Parathyroid adenoma (tissue), 2 donors: Measurements from ENCODE around the gene RASSF3.

ENCODE experiments used
- H2AFZ ChIP-seq: fragments of 300-600 bp; sonication (generic); one replicate; pipeline ENCODE4 v1.7.0; 2017; ENCODE audit warnings: antibody characterized with exemption, mild to moderate bottlenecking
- H3K27ac ChIP-seq: fragments of 300-600 bp; sonication (generic); one replicate; pipeline ENCODE4 v1.7.0; 2017
- H3K27me3 ChIP-seq: fragments of 300-600 bp; sonication (generic); one replicate; pipeline ENCODE4 v1.7.0; 2017; ENCODE audit warnings: low read length; ENCODE audit not compliant: control insufficient read depth, insufficient read depth
- H3K36me3 ChIP-seq: fragments of 300-600 bp; sonication (generic); one replicate; pipeline ENCODE4 v1.7.0; 2017; ENCODE audit warnings: low read length; ENCODE audit not compliant: control insufficient read depth, insufficient read depth
- H3K4me1 ChIP-seq: fragments of 300-600 bp; sonication (generic); one replicate; pipeline ENCODE4 v1.7.0; 2017; ENCODE audit warnings: control low read depth
- H3K4me2 ChIP-seq: fragments of 300-600 bp; sonication (generic); one replicate; pipeline ENCODE4 v1.7.0; 2017; ENCODE audit warnings: low read length
- H3K4me3 ChIP-seq: fragments of 300-600 bp; sonication (generic); one replicate; pipeline ENCODE4 v1.7.0; 2017; ENCODE audit warnings: low read depth, low read length
- H3K79me2 ChIP-seq: fragments of 300-600 bp; sonication (generic); one replicate; pipeline ENCODE4 v1.7.0; 2017; ENCODE audit warnings: control low read depth
- H3K9ac ChIP-seq: fragments of 300-600 bp; sonication (generic); one replicate; pipeline ENCODE4 v1.7.0; 2017; ENCODE audit warnings: mild to moderate bottlenecking
- H3K9me3 ChIP-seq: fragments of 300-600 bp; sonication (generic); one replicate; pipeline ENCODE4 v1.7.0; 2017; ENCODE audit warnings: low read length; ENCODE audit not compliant: control insufficient read depth
- TF ChIP-seq, protein P1 (sequence below): fragments of 300-600 bp; sonication (generic); IDR thresholded peaks from one replicate; pipeline ENCODE4 v1.7.0; 2017; ENCODE audit warnings: antibody characterized with exemption, mild to moderate bottlenecking
- donor health status: primary hyperparathyroidism.

Gene RASSF3

DNA sequence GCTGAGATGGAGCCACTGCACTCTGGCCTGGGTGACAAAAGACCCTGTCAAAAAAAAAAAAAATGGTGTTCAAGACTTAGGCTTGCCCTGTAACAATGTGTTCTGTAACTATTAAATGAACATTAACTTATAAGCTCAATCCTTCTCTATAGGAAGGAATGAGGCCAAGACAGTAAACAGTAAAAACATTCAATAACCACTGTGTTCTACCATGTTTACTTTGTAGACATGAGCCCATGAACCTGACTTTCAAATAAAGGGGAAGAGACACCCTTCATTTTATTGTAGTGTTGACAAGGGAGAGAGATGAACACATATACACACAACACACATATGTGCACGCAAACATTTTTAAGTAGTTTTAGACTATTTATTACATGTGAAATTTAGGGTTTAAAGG lies 20.1 kb upstream of the RASSF3 start:
- Histone ChIP-seq H3K27me3 (no peaks in the 10 kb centered on the region), H3K79me2 (no peaks in the 10 kb centered on the region), H3K9me3 (no peaks in the 10 kb centered on the region), H2AFZ (no peak overlapping the region), H3K4me2 (no peak overlapping the region), H3K36me3 (no peaks in the 10 kb centered on the region), H3K9ac (no peak overlapping the region), H3K4me3 (no peak overlapping the region), H3K4me1 (no peaks in the 10 kb centered on the region), H3K27ac (no peak overlapping the region)
- TF ChIP-seq, protein P1, sequence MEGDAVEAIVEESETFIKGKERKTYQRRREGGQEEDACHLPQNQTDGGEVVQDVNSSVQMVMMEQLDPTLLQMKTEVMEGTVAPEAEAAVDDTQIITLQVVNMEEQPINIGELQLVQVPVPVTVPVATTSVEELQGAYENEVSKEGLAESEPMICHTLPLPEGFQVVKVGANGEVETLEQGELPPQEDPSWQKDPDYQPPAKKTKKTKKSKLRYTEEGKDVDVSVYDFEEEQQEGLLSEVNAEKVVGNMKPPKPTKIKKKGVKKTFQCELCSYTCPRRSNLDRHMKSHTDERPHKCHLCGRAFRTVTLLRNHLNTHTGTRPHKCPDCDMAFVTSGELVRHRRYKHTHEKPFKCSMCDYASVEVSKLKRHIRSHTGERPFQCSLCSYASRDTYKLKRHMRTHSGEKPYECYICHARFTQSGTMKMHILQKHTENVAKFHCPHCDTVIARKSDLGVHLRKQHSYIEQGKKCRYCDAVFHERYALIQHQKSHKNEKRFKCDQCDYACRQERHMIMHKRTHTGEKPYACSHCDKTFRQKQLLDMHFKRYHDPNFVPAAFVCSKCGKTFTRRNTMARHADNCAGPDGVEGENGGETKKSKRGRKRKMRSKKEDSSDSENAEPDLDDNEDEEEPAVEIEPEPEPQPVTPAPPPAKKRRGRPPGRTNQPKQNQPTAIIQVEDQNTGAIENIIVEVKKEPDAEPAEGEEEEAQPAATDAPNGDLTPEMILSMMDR = no peak

DNA sequence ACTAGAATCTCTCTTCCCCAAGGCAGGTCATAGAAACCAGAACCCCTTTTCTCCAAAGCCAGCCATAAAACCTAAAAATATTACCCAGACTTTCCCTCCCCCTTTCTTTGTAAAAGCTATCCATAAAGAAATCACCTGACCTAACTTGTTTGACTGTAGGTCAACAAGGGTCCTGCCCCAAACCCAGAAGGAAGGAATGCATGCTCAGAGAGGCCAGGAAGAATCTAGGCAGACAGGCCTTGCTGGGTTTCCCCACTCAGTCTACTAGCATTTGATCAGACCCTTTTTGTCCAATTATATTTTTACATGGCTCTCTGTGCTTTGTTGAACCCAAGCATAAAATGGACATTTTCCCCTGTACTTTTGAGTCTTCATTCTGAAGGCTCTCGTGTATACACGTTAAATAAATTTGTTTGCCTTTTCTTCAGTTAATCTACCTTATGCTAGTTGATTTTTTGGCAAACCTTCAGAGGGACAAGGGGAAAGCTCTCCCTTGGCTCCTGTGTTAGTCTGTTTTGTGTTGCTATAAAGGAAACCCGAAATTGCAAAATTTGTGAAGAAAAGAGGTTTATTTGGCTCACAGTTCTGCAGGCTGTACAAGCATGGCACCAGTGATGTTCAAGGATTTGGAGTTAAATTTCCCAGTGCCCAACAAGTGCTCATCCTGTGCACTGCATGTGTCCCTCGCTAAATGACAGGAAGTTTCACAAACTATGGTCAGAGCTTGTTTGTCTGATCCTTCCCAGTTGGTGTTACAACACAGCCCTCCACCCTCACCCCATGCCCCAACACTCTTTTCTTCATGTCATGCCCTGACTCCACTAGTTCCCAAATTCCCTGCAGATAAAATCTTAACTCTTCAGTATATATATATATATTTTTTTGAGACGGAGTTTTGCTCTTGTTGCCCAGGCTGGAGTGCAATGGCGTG lies 14.2 kb upstream of the RASSF3 start:
- Histone ChIP-seq H3K4me1 (peaks cover 3% of the 10 kb centered on the region), H2AFZ (no peak overlapping the region), H3K4me2 (no peak overlapping the region), H3K4me3 (no peak overlapping the region), H3K36me3 (no peaks in the 10 kb centered on the region), H3K79me2 (no peaks in the 10 kb centered on the region), H3K27ac (no peak overlapping the region), H3K27me3 (no peaks in the 10 kb centered on the region), H3K9me3 (no peaks in the 10 kb centered on the region), H3K9ac (no peak overlapping the region)
- TF ChIP-seq, protein P1 = no peak

DNA sequence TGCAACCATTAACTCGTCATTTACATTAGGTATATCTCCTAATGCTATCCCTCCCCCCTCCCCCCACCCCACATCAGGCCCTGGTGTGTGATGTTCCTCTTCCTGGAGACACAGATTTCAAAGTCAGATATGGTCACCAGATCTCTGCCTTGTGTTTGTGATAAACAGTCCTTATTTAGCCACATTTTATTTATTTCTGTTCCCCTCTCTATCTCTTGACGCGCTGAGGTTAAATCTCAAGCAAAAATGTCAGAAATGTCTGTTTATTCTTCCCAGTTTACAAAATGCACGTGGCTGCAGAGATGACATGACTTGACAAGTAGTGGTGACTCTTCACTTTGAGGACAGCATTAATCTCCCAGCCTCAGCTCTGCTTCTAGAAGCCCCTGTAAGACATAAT lies 11.5 kb upstream of the RASSF3 start:
- no peak overlapping the region for H3K9ac ChIP-seq
- peaks cover 3% of the 10 kb centered on the region for H3K4me1 ChIP-seq
- H3K27me3 ChIP-seq = no peaks in the 10 kb centered on the region
- TF ChIP-seq, protein P1 = no peak
- peak overlapping the region; percentile 47 for H2AFZ ChIP-seq
- no peaks in the 10 kb centered on the region for H3K79me2 ChIP-seq
- H3K9me3 ChIP-seq = no peaks in the 10 kb centered on the region
- H3K4me2 ChIP-seq = no peak overlapping the region
- H3K36me3 ChIP-seq = no peaks in the 10 kb centered on the region
- H3K27ac ChIP-seq = no peak overlapping the region
- no peak overlapping the region for H3K4me3 ChIP-seq

DNA sequence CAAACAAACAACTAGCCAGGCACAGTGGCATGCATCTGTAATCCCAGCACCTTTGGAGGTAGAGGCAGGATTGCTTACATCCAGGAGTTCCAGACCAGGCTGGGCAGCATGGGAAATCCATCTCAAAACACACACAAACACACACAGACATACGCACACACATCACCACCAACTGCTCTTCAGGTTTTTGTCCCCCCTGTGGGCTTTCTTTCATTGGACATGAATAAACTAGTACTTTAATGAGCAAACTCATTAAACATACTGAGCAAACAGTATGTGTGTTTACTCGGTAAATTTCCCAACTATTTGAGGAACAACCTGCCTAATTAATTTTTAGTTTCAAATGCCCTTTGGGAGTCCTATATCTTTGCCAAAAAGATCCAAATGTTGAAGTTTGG lies 10.1 kb upstream of the RASSF3 start:
- Histone ChIP-seq H3K4me2 (no peak overlapping the region), H3K27ac (no peak overlapping the region), H2AFZ (no peak overlapping the region), H3K9me3 (no peaks in the 10 kb centered on the region), H3K9ac (no peak overlapping the region), H3K79me2 (no peaks in the 10 kb centered on the region), H3K36me3 (no peaks in the 10 kb centered on the region), H3K4me3 (no peak overlapping the region), H3K27me3 (no peaks in the 10 kb centered on the region), H3K4me1 (peaks cover 3% of the 10 kb centered on the region)
- TF ChIP-seq, protein P1 = no peak
